WERI-Rb-1 (cell line): Measurements from ENCODE around the gene PIANP.

Source experiments
- DNase-seq: peaks from one replicate; pipeline ENCODE4 v3.0.0-alpha.2; 2020
- H3K27ac ChIP-seq: fragments of 250-450 bp; sonication (Bioruptor Pico); 2 replicates; pipeline ENCODE4 v1.5.1; 2020; ENCODE audit warnings: mild to moderate bottlenecking, moderate library complexity
- H3K27me3 ChIP-seq: fragments of 250-450 bp; sonication (Bioruptor Pico); 2 replicates; pipeline ENCODE4 v1.5.1; 2021; ENCODE audit warnings: mild to moderate bottlenecking, low read depth, moderate library complexity; ENCODE audit not compliant: insufficient read depth, severe bottlenecking
- H3K36me3 ChIP-seq: fragments of 250-450 bp; sonication (Bioruptor Pico); 2 replicates; pipeline ENCODE4 v1.5.1; 2020; ENCODE audit warnings: mild to moderate bottlenecking, moderate library complexity
- H3K4me3 ChIP-seq: 2 replicates; pipeline ENCODE4 v1.5.1; 2011; ENCODE audit warnings: low read depth, mild to moderate bottlenecking, control low read depth, low read length
- H3K9me3 ChIP-seq: fragments of 250-450 bp; sonication (Bioruptor Pico); 2 replicates; pipeline ENCODE4 v1.5.1; 2021; ENCODE audit warnings: mild to moderate bottlenecking, moderate library complexity; ENCODE audit not compliant: severe bottlenecking
- TF ChIP-seq, protein P1 (sequence below): IDR thresholded peaks from 2 replicates; pipeline ENCODE4 v1.5.1; 2011; ENCODE audit warnings: low read depth, mild to moderate bottlenecking, control low read depth, inconsistent platforms, low read length

The PIANP gene

DNA sequence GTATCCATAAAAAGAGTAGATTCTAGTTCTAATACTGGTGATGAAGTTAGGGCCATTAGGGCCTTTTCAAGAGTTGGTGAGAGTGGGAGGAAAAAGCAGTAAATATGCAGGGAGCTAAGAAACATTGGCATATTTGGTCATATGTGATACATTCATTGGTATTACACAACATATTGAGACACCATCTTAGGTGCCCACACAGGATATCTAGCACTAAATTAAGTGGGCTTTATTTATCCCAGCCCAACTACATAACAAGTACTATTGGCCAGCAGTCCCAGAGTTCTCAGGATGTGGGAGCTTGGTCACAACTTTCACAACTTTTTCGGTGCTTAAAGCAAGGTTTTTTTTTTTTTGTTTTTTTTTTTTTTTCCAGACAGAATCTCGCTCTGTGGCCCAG, 35.7 kb downstream of the PIANP start:
- no peak for DNase-seq
- no peak overlapping the region for H3K27ac ChIP-seq
- peaks cover 38% of the 10 kb centered on the region for H3K36me3 ChIP-seq
- TF ChIP-seq, protein P1, sequence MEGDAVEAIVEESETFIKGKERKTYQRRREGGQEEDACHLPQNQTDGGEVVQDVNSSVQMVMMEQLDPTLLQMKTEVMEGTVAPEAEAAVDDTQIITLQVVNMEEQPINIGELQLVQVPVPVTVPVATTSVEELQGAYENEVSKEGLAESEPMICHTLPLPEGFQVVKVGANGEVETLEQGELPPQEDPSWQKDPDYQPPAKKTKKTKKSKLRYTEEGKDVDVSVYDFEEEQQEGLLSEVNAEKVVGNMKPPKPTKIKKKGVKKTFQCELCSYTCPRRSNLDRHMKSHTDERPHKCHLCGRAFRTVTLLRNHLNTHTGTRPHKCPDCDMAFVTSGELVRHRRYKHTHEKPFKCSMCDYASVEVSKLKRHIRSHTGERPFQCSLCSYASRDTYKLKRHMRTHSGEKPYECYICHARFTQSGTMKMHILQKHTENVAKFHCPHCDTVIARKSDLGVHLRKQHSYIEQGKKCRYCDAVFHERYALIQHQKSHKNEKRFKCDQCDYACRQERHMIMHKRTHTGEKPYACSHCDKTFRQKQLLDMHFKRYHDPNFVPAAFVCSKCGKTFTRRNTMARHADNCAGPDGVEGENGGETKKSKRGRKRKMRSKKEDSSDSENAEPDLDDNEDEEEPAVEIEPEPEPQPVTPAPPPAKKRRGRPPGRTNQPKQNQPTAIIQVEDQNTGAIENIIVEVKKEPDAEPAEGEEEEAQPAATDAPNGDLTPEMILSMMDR: no peak
- no peaks in the 10 kb centered on the region for H3K9me3 ChIP-seq
- no peaks in the 10 kb centered on the region for H3K27me3 ChIP-seq
- H3K4me3 ChIP-seq: no peak overlapping the region

DNA sequence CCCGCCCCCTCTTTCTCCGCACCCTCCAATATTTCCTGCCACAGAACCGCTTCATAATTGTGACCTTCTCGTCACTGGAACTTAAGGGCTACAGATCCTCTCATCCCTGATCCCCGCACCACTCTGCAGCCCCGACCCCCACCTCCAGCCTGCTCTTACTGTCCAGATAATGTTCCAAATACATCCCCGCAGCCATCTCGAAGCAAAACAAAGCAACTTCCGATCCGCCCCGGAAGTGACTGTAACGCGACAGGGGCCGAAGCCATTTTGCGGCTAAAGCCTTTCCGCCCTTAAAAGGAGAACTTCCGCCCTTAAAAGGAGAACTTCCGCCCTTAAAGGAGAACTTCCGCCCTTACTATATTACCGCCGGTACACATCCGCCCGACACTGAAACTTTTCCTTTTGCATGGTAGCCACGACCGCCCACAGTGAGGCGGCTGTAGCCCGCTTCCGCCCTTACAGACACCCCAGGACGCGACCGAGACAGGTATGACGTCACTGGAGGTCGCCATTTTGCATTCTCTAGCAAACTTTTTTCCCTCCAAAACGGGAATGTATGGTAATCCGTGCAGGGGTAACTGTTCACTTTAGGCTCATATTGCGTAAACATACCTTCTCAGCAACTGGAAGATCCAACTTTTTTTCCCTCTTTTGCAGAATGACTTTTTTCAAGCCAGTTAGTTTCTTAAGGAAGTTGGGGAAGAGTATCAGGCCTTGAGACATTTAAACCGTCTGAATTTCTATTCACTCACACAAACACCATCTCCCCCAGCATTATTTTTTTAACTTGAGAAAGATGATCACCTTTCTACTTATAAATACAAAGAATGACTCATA, 37.5 kb downstream of the PIANP start, which contains the start of gene ING4:
Gene ING4, minus strand, starts transcription at position 214 of the 837 bp plus-strand sequence. Its CDS starts 18 bp downstream, at position 196.
- H3K27me3 ChIP-seq: no peaks in the 10 kb centered on the region
- peak within 1 kb of the TSS; percentile 72 for H3K4me3 ChIP-seq
- TF ChIP-seq, protein P1: no peak
- no peaks in the 10 kb centered on the region for H3K9me3 ChIP-seq
- peak within 1 kb of the TSS; percentile 80 for H3K27ac ChIP-seq
- peak; percentile 98 for DNase-seq
- peaks cover 20% of the 10 kb centered on the region for H3K36me3 ChIP-seq

DNA sequence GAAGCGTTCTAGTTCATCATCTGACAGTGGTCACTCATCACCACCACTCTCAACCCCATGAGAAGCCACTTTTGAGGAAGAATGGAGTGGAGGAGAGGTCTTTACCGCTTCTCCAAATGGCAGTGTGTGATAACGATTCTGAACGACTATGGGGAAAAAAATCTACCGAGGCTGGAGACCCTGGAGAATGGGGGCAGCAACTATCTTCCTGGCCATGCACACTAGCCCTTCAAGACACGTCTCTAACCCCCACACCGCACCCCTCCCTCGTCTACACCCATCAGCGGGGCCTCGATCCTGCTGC, 38.1 kb downstream of the PIANP start:
- peak overlapping the region; percentile 72 for H3K4me3 ChIP-seq
- TF ChIP-seq, protein P1: no peak
- H3K27me3 ChIP-seq: no peaks in the 10 kb centered on the region
- H3K36me3 ChIP-seq: peaks cover 15% of the 10 kb centered on the region
- no peak for DNase-seq
- H3K9me3 ChIP-seq: no peaks in the 10 kb centered on the region
- H3K27ac ChIP-seq: peak overlapping the region; percentile 68

DNA sequence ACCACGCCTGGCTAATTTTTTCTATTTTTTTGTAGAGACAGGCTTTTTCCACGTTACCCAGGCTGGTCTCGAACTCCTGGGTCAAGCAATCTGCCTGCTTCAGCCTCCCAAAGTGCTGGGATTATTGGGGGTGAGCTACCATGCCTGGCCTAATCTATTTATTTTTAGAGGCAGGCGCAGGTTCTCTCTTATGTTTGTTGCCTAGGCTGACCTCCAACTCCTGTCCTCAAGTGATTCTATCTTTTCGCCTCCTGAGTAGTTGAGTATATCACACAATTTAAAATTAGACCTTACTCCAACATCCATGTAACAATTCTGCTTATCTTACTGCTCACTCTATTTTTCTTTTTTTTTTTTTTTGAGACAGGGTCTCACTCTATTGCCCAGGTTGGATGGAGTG, 46.6 kb downstream of the PIANP start:
- Histone ChIP-seq H3K9me3 (no peaks in the 10 kb centered on the region), H3K36me3 (peaks cover 53% of the 10 kb centered on the region), H3K4me3 (no peak overlapping the region), H3K27me3 (no peaks in the 10 kb centered on the region), H3K27ac (no peak overlapping the region)
- DNase-seq: no peak
- TF ChIP-seq, protein P1: no peak

DNA sequence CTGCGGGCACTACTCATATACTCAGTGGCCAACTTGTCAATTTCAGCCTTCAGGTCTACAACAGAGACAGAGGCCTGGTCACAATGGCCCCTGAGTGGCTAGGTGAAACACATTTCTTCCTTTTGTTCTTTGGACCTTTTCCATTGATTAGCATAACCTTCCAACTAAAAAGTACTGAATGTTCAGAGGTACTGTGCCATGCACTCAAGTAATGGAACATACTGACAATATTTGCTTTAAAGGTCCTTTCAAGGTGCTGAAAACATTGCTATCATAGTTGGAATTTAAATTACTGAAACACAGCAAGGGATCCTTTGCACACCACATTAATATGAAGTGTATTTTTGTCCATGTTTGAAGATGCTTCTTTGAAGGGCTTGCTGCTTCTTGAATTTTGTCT, 47.3 kb downstream of the PIANP start:
- Histone ChIP-seq H3K4me3 (no peak overlapping the region), H3K9me3 (no peaks in the 10 kb centered on the region), H3K27me3 (no peaks in the 10 kb centered on the region), H3K27ac (no peak overlapping the region), H3K36me3 (peaks cover 56% of the 10 kb centered on the region)
- no peak for DNase-seq
- TF ChIP-seq, protein P1: no peak

DNA sequence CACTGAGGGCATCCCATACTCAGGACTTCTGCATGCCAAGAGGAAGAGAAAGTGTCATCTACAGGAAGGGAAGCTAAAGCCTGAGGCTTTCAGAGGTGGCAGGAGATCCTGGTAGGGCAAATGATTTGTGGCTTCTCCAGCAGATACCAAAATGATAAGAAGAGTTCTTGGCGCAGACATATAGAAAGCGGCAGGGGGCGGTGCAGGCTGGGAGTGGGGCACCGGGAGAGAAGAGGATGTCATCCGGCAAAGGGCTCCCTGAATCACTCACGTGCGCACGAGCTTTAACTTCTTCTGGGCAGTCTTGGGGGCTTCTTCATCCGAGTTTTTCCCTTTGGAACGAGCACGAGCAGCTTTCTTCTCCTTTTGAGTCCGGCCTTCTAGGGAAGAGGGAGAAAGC, 48.2 kb downstream of the PIANP start:
- H3K9me3 ChIP-seq: no peaks in the 10 kb centered on the region

More for the DNA sequence above, 48.2 kb downstream of the PIANP start:
- no peak for DNase-seq
- Histone ChIP-seq H3K36me3 (peaks cover 63% of the 10 kb centered on the region), H3K27ac (no peak overlapping the region), H3K4me3 (no peak overlapping the region), H3K27me3 (no peaks in the 10 kb centered on the region)
- TF ChIP-seq, protein P1: no peak
